GM23338 (cell line): ENCODE data around the gene MT4. TPM values are rescaled to one million over a fixed set of nuclear protein-coding genes. Genes with fewer than 3 reads are reported as not detected.
A peak's percentile ranks its signal among the peaks of the same experiment; 100 is the strongest.

Experiments used
- ATAC-seq: fragments of 200-7000 bp; cut with Tn5 transposase; 3 replicates; pipeline ENCODE4 v1.9.1; 2020
- DNase-seq: peaks from one replicate; pipeline ENCODE4 v3.0.0-alpha.2; 2015; ENCODE audit warnings: low spot score
- H2AFZ ChIP-seq: fragments of 200-600 bp; sonication (generic); 2 replicates; pipeline ENCODE4 v1.8.0; 2016; ENCODE audit warnings: antibody characterized with exemption, mild to moderate bottlenecking, moderate library complexity
- H3F3A ChIP-seq: fragments of 200-600 bp; sonication (generic); replicated peaks from 2 replicates; pipeline ENCODE4 v1.8.0; 2017; ENCODE audit warnings: antibody characterized with exemption, mixed run types, low read depth
- H3K27ac ChIP-seq: fragments of 200-600 bp; sonication (generic); 2 replicates; pipeline ENCODE4 v1.6.1; 2016; ENCODE audit warnings: low read depth
- H3K27me3 ChIP-seq: fragments of 200-600 bp; sonication (generic); 2 replicates; pipeline ENCODE4 v1.8.0; 2016; ENCODE audit warnings: mild to moderate bottlenecking, mixed run types, moderate library complexity; ENCODE audit not compliant: insufficient read depth
- H3K36me3 ChIP-seq: fragments of 200-600 bp; sonication (generic); 2 replicates; pipeline ENCODE4 v1.8.0; 2016; ENCODE audit warnings: mild to moderate bottlenecking; ENCODE audit not compliant: insufficient read depth
- H3K4me1 ChIP-seq: fragments of 200-600 bp; sonication (generic); 2 replicates; pipeline ENCODE4 v1.8.0; 2016; ENCODE audit warnings: mild to moderate bottlenecking, moderate library complexity; ENCODE audit not compliant: insufficient read depth
- H3K4me2 ChIP-seq: fragments of 200-600 bp; sonication (generic); 2 replicates; pipeline ENCODE4 v1.7.1; 2017; ENCODE audit warnings: mixed run types
- H3K4me3 ChIP-seq: fragments of 200-600 bp; sonication (generic); 2 replicates; pipeline ENCODE4 v1.6.1; 2016; ENCODE audit warnings: mixed run types
- H3K79me2 ChIP-seq: fragments of 200-600 bp; sonication (generic); replicated peaks from 2 replicates; pipeline ENCODE4 v1.8.0; 2017; ENCODE audit warnings: mild to moderate bottlenecking; ENCODE audit not compliant: insufficient read depth
- H3K9me2 ChIP-seq: fragments of 200-600 bp; sonication (generic); 2 replicates; pipeline ENCODE4 v1.8.0; 2017; ENCODE audit not compliant: insufficient read depth
- H4K20me1 ChIP-seq: fragments of 200-600 bp; sonication (generic); replicated peaks from 2 replicates; pipeline ENCODE4 v1.8.0; 2017; ENCODE audit warnings: mild to moderate bottlenecking; ENCODE audit not compliant: insufficient read depth
- H3K27ac Mint-ChIP-seq: 2 replicates; pipeline ENCODE4 v1.8.0; 2020; ENCODE audit warnings: inconsistent platforms, mild to moderate bottlenecking, moderate library complexity, mixed read lengths
- H3K27me3 Mint-ChIP-seq: 3 replicates; pipeline ENCODE4 v1.8.0; 2022; ENCODE audit warnings: low read depth, mild to moderate bottlenecking, moderate library complexity, mixed read lengths, inconsistent platforms; ENCODE audit not compliant: insufficient read depth, poor library complexity
- H3K36me3 Mint-ChIP-seq: 3 replicates; pipeline ENCODE4 v1.8.0; 2021; ENCODE audit warnings: low read depth, mild to moderate bottlenecking, inconsistent platforms, moderate library complexity, mixed read lengths
- H3K4me1 Mint-ChIP-seq: 3 replicates; pipeline ENCODE4 v1.8.0; 2020; ENCODE audit warnings: mild to moderate bottlenecking, inconsistent platforms, mixed read lengths
- H3K4me3 Mint-ChIP-seq: 3 replicates; pipeline ENCODE4 v1.8.0; 2021; ENCODE audit warnings: moderate library complexity, mild to moderate bottlenecking, inconsistent platforms, mixed read lengths
- H3K9me3 Mint-ChIP-seq: 3 replicates; pipeline ENCODE4 v1.8.0; 2020; ENCODE audit warnings: moderate library complexity, mild to moderate bottlenecking, inconsistent platforms, mixed read lengths
- CREB1 ChIP-seq: fragments of 250-450 bp; sonication (Bioruptor Pico); IDR thresholded peaks from 2 replicates; pipeline ENCODE4 v1.5.0; 2020; ENCODE audit warnings: low read depth, mild to moderate bottlenecking, moderate library complexity
- CTCF ChIP-seq, 2 experiments: fragments of 200-600 bp in 1 of 2; sonication (generic) in 1 of 2; conservative IDR thresholded peaks; 2 replicates each; pipeline versions ENCODE4 v1.5.1 to v1.6.1; 2016 to 2017; ENCODE audit warnings: antibody characterized with exemption in 2 of 2, low read depth in 2 of 2, mild to moderate bottlenecking in 2 of 2, moderate library complexity in 1 of 2
- EZH2 ChIP-seq: fragments of 200-600 bp; sonication (generic); IDR thresholded peaks from one replicate; pipeline ENCODE4 v1.8.0; 2017; ENCODE audit warnings: antibody characterized with exemption, mild to moderate bottlenecking, low read depth; ENCODE audit not compliant: unreplicated experiment
- EZH2phosphoT487 ChIP-seq: fragments of 200-600 bp; sonication (generic); IDR thresholded peaks from one replicate; pipeline ENCODE4 v1.8.1; 2018; ENCODE audit warnings: antibody characterized with exemption; ENCODE audit not compliant: unreplicated experiment
- JUNB ChIP-seq: IDR thresholded peaks from one replicate; pipeline ENCODE4 v1.6.1; 2016; ENCODE audit warnings: antibody characterized with exemption; ENCODE audit not compliant: unreplicated experiment
- NANOG ChIP-seq: IDR thresholded peaks from 2 replicates; pipeline ENCODE4 v1.6.1; 2016; ENCODE audit warnings: antibody characterized with exemption, borderline replicate concordance
- POLR2AphosphoS5 ChIP-seq: IDR thresholded peaks from 2 replicates; pipeline ENCODE4 v1.6.1; 2016; ENCODE audit warnings: antibody characterized with exemption, low read depth
- STAT1 ChIP-seq: IDR thresholded peaks from one replicate; pipeline ENCODE4 v1.6.1; 2016; ENCODE audit warnings: antibody characterized with exemption; ENCODE audit not compliant: unreplicated experiment
- ZNF114 ChIP-seq: fragments of 250-450 bp; sonication (Bioruptor Pico); IDR thresholded peaks from 2 replicates; pipeline ENCODE4 v1.5.0; 2020; ENCODE audit warnings: mild to moderate bottlenecking, moderate library complexity
- ZNF331 ChIP-seq: fragments of 250-450 bp; sonication (Bioruptor Pico); IDR thresholded peaks from 2 replicates; pipeline ENCODE4 v1.5.0; 2020; ENCODE audit warnings: low read depth, mild to moderate bottlenecking, moderate library complexity
- polyA plus RNA-seq: library from polyadenylated mRNA; unstranded; fragments of >200 nt; fragmentation: Nextera tagmentation; extraction: Ambion mirVana; gene quantifications from 2 replicates; pipeline ENCODE4 v1.2.1, GENCODE V29; 2016
- total RNA-seq: library from RNA; depleted of rRNA; stranded (reverse); fragments of >200 nt; shearing (Covaris generic); gene quantifications from 2 replicates; pipeline ENCODE4 v1.2.3, GENCODE V29; 2014
- TF ChIP-seq, protein P1 (sequence below): IDR thresholded peaks from 2 replicates; pipeline ENCODE4 v1.6.1; 2016; ENCODE audit warnings: antibody characterized with exemption
- TF ChIP-seq, protein P2 (sequence below): IDR thresholded peaks from one replicate; pipeline ENCODE4 v1.6.1; 2018; ENCODE audit warnings: antibody characterized with exemption; ENCODE audit not compliant: unreplicated experiment
- TF ChIP-seq, protein P3 (sequence below): fragments of 250-450 bp; sonication (Bioruptor Pico); IDR thresholded peaks from 2 replicates; pipeline ENCODE4 v1.5.0; 2020; ENCODE audit warnings: mild to moderate bottlenecking, moderate library complexity

The MT4 gene
- total and polyA plus RNA-seq, 2 experiments from 2014 or later, result not detected

DNA sequence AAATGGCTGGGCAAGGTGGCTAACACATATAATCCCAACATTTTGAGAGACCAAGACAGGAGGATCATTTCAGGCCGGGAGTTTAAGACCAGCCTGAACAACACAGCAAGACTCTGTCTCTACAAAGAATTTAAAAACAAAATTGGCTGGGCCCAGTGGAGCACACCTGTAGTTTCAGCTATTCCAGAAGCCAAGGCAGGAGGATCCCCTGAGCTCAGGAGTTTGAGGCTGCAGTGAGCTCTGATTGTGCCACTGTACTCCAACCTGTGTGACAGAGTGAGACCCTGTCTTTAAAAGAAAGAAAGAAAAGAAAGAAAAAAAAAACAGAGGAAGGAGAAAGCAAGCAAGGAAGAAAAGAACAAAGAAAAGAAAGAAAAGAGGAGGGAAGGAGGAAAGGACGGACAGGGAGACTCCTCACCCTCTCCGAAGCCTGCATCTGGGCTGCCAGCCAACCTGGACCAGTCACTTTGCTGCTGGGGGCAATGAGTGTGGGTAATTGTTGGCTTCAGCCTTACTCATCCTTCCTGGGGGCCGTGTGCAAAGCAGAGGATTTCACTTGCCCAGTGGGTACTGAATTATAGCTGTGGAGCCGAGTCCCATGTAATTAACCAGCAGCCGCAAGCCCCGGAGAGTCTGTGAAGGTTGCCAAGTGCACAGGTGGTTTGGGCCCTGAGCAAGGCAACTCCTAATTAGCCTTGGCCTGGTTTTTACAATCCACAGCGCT lies 6.7 kb upstream of the MT4 start:
- Histone ChIP-seq H4K20me1 (no peaks in the 10 kb centered on the region), H3F3A (no peaks in the 10 kb centered on the region), H3K79me2 (no peaks in the 10 kb centered on the region), H3K27ac (no peak overlapping the region), H3K4me1 (no peaks in the 10 kb centered on the region), H3K4me2 (no peak overlapping the region), H3K4me3 (no peak overlapping the region), H3K36me3 (no peaks in the 10 kb centered on the region), H3K9me2 (no peaks in the 10 kb centered on the region), H3K27me3 (no peaks in the 10 kb centered on the region), H2AFZ (peak overlapping the region; percentile 56)
- no peak overlapping the region for H3K4me3 Mint-ChIP-seq
- H3K27me3 Mint-ChIP-seq, result peaks cover 5% of the 10 kb centered on the region
- H3K36me3 Mint-ChIP-seq, result no peaks in the 10 kb centered on the region
- no peaks in the 10 kb centered on the region for H3K9me3 Mint-ChIP-seq
- no peak overlapping the region for H3K27ac Mint-ChIP-seq
- TF ChIP-seq ZNF114 (CRISPR knock-in tag) (no peak), NANOG (no peak), STAT1 (no peak), ZNF331 (CRISPR knock-in tag) (no peak), POLR2AphosphoS5 (no peak), EZH2phosphoT487 (no peak), CTCF (conservative IDR thresholded peaks at IDR 0.05; ENCODE audit: low read depth in 2 of 2) (no peak), CREB1 (no peak), EZH2 (no peak), JUNB (no peak)
- TF ChIP-seq, protein P1, sequence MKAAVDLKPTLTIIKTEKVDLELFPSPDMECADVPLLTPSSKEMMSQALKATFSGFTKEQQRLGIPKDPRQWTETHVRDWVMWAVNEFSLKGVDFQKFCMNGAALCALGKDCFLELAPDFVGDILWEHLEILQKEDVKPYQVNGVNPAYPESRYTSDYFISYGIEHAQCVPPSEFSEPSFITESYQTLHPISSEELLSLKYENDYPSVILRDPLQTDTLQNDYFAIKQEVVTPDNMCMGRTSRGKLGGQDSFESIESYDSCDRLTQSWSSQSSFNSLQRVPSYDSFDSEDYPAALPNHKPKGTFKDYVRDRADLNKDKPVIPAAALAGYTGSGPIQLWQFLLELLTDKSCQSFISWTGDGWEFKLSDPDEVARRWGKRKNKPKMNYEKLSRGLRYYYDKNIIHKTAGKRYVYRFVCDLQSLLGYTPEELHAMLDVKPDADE, result no peak
- TF ChIP-seq, protein P2, sequence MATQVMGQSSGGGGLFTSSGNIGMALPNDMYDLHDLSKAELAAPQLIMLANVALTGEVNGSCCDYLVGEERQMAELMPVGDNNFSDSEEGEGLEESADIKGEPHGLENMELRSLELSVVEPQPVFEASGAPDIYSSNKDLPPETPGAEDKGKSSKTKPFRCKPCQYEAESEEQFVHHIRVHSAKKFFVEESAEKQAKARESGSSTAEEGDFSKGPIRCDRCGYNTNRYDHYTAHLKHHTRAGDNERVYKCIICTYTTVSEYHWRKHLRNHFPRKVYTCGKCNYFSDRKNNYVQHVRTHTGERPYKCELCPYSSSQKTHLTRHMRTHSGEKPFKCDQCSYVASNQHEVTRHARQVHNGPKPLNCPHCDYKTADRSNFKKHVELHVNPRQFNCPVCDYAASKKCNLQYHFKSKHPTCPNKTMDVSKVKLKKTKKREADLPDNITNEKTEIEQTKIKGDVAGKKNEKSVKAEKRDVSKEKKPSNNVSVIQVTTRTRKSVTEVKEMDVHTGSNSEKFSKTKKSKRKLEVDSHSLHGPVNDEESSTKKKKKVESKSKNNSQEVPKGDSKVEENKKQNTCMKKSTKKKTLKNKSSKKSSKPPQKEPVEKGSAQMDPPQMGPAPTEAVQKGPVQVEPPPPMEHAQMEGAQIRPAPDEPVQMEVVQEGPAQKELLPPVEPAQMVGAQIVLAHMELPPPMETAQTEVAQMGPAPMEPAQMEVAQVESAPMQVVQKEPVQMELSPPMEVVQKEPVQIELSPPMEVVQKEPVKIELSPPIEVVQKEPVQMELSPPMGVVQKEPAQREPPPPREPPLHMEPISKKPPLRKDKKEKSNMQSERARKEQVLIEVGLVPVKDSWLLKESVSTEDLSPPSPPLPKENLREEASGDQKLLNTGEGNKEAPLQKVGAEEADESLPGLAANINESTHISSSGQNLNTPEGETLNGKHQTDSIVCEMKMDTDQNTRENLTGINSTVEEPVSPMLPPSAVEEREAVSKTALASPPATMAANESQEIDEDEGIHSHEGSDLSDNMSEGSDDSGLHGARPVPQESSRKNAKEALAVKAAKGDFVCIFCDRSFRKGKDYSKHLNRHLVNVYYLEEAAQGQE, result no peak
- TF ChIP-seq, protein P3, sequence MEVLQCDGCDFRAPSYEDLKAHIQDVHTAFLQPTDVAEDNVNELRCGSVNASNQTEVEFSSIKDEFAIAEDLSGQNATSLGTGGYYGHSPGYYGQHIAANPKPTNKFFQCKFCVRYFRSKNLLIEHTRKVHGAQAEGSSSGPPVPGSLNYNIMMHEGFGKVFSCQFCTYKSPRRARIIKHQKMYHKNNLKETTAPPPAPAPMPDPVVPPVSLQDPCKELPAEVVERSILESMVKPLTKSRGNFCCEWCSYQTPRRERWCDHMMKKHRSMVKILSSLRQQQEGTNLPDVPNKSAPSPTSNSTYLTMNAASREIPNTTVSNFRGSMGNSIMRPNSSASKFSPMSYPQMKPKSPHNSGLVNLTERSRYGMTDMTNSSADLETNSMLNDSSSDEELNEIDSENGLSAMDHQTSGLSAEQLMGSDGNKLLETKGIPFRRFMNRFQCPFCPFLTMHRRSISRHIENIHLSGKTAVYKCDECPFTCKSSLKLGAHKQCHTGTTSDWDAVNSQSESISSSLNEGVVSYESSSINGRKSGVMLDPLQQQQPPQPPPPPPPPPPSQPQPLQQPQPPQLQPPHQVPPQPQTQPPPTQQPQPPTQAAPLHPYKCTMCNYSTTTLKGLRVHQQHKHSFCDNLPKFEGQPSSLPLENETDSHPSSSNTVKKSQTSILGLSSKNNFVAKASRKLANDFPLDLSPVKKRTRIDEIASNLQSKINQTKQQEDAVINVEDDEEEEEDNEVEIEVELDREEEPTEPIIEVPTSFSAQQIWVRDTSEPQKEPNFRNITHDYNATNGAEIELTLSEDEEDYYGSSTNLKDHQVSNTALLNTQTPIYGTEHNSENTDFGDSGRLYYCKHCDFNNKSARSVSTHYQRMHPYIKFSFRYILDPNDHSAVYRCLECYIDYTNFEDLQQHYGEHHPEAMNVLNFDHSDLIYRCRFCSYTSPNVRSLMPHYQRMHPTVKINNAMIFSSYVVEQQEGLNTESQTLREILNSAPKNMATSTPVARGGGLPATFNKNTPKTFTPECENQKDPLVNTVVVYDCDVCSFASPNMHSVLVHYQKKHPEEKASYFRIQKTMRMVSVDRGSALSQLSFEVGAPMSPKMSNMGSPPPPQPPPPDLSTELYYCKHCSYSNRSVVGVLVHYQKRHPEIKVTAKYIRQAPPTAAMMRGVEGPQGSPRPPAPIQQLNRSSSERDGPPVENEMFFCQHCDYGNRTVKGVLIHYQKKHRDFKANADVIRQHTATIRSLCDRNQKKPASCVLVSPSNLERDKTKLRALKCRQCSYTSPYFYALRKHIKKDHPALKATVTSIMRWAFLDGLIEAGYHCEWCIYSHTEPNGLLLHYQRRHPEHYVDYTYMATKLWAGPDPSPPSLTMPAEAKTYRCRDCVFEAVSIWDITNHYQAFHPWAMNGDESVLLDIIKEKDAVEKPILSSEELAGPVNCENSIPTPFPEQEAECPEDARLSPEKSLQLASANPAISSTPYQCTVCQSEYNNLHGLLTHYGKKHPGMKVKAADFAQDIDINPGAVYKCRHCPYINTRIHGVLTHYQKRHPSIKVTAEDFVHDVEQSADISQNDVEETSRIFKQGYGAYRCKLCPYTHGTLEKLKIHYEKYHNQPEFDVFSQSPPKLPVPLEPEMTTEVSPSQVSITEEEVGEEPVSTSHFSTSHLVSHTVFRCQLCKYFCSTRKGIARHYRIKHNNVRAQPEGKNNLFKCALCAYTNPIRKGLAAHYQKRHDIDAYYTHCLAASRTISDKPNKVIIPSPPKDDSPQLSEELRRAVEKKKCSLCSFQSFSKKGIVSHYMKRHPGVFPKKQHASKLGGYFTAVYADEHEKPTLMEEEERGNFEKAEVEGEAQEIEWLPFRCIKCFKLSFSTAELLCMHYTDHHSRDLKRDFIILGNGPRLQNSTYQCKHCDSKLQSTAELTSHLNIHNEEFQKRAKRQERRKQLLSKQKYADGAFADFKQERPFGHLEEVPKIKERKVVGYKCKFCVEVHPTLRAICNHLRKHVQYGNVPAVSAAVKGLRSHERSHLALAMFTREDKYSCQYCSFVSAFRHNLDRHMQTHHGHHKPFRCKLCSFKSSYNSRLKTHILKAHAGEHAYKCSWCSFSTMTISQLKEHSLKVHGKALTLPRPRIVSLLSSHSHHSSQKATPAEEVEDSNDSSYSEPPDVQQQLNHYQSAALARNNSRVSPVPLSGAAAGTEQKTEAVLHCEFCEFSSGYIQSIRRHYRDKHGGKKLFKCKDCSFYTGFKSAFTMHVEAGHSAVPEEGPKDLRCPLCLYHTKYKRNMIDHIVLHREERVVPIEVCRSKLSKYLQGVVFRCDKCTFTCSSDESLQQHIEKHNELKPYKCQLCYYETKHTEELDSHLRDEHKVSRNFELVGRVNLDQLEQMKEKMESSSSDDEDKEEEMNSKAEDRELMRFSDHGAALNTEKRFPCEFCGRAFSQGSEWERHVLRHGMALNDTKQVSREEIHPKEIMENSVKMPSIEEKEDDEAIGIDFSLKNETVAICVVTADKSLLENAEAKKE, result no peak
- no peak for ATAC-seq
- no peaks in the 10 kb centered on the region; the same call in 2 of the 3 replicates for H3K4me1 Mint-ChIP-seq
- no peak for DNase-seq
